ENCODE measurements around the gene CROCC2. TPM values are rescaled to one million over a fixed set of nuclear protein-coding genes. Genes with fewer than 3 reads are reported as not detected.

Gene CROCC2
- total and polyA plus RNA-seq, 11 donors, result not detected

DNA sequence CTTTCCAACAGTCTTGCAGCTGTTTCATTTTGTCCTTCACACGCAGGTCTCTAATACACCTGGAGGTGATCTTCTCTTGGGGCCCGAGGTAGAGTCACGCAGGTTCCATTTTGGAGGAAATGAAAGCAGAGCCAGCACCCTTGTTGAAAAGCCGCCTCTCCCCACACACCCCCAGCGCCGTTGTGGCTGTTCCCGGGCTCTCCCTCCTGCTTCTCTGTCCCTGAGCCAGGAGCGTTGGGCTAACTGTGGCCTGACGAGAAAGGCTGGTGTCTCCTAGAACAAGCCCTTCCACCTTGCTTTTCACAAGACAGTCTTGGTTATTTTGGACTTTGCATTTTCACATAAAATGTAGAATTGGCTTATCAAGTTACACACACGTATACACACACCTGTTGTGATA is 108.6 kb downstream of the CROCC2 start:
- peaks cover 0 to 6% (median 0%) of the 10 kb centered on the region in 9 donors for H3K36me3 ChIP-seq
- H3K27ac ChIP-seq, result no peak overlapping the region
- DNase-seq (peak in 1 of 5 donors; percentile 14), ATAC-seq (no peak)
- H3K4me3 ChIP-seq, result no peak overlapping the region
- intact Hi-C loops (cut with DNase I), result no loop called here
- WGBS, 4 donors, result 88 to 90% (median 90%) methylated on average over 9 to 10 of the region's 10 CpGs
- no peaks in the 10 kb centered on the region for H3K27me3 ChIP-seq
- no peak for TF ChIP-seq POLR2A (IDR thresholded peaks at IDR 0.05)
- TF ChIP-seq, protein P1, sequence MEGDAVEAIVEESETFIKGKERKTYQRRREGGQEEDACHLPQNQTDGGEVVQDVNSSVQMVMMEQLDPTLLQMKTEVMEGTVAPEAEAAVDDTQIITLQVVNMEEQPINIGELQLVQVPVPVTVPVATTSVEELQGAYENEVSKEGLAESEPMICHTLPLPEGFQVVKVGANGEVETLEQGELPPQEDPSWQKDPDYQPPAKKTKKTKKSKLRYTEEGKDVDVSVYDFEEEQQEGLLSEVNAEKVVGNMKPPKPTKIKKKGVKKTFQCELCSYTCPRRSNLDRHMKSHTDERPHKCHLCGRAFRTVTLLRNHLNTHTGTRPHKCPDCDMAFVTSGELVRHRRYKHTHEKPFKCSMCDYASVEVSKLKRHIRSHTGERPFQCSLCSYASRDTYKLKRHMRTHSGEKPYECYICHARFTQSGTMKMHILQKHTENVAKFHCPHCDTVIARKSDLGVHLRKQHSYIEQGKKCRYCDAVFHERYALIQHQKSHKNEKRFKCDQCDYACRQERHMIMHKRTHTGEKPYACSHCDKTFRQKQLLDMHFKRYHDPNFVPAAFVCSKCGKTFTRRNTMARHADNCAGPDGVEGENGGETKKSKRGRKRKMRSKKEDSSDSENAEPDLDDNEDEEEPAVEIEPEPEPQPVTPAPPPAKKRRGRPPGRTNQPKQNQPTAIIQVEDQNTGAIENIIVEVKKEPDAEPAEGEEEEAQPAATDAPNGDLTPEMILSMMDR (IDR thresholded peaks at IDR 0.05), result no peak
- H3K4me1 ChIP-seq, result peaks cover 0 to 11% (median 9%) of the 10 kb centered on the region in 12 donors
- no peaks in the 10 kb centered on the region for H3K9me3 ChIP-seq

DNA sequence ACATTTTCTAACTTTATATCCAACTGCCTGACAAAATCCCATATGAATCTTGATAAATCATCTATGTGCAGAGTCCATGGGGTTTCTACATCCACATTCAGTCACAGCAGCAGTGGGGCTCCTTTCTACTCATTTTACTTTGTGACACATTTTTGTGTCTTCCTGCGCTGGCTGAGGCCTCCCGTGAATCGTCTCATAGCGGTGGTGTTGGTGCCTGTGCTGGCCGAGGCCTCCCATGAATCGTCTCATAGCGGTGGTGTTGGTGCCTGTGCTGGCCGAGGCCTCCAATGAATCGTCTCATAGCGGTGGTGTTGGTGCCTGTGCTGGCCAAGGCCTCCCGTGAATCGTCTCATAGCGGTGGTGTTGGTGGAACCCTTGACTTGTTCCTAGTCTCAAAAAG is 109.3 kb downstream of the CROCC2 start:
- WGBS, 4 donors, result 93 to 95% (median 94%) methylated on average over 13 of the region's 13 CpGs
- no peak for ATAC-seq

DNA sequence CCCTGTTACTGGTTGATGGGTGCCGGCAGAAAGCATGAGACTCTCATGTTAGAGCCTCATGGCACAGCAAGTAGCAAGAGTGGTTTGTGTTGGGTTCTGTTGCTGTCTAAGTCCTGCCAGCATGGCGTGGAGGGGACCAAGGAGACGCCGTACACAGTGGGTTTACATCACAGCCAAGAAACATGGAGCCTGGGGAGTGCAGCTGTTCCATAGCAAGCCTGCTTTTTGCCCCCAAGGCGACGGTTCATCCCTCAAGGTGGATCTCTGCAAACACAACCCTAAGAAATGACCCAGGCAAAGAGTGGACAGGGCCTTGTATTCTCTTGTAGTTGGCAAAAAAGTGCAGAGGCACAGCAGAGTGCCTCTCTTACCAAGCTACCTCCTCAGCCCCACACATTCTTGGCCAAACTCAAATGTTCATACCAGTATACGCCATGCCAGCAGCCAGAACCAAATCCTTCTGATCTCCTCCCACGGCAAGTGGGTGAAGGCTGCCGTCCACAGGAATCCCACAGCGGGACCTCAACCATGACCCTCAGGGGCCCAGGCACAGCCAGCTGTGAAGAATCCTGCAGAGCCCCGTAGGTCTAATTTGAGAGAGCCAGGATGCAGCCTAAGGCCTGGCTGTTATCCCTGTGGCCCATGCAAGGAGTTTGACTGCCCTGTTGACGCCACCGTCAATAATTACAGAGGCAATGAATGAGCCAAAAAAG is 111.2 kb downstream of the CROCC2 start:
- DNase-seq (peak in 1 of 5 donors; percentile 11), ATAC-seq (no peak)
- Histone ChIP-seq H3K4me1 (no peaks in the 10 kb centered on the region), H3K4me3 (no peak overlapping the region), H3K27me3 (no peaks in the 10 kb centered on the region), H3K36me3 (peaks cover 0 to 6% (median 0%) of the 10 kb centered on the region in 9 donors), H3K9me3 (peaks cover 0 to 15% (median 0%) of the 10 kb centered on the region in 12 donors), H3K27ac (no peak overlapping the region)
- TF ChIP-seq POLR2A (IDR thresholded peaks at IDR 0.05), result no peak
- TF ChIP-seq, protein P1 (IDR thresholded peaks at IDR 0.05), result no peak
- intact Hi-C loops (cut with DNase I), result no loop called here
- WGBS, 4 donors, result 85 to 94% (median 91%) methylated on average over 13 of the region's 13 CpGs

More for the DNA sequence above, 109.3 kb downstream of the CROCC2 start:
- peaks cover 0 to 4% (median 3%) of the 10 kb centered on the region in 12 donors for H3K4me1 ChIP-seq
- H3K36me3 ChIP-seq, result peaks cover 0 to 6% (median 0%) of the 10 kb centered on the region in 9 donors
- no peak overlapping the region for H3K27ac ChIP-seq
- DNase-seq, result peak in 1 of 5 donors; percentile 4
- H3K9me3 ChIP-seq, result no peaks in the 10 kb centered on the region
- H3K27me3 ChIP-seq, result no peaks in the 10 kb centered on the region
- intact Hi-C loops (cut with DNase I), result no loop called here
- TF ChIP-seq, protein P1 (IDR thresholded peaks at IDR 0.05), result no peak
- no peak for TF ChIP-seq POLR2A (IDR thresholded peaks at IDR 0.05)
- no peak overlapping the region for H3K4me3 ChIP-seq

DNA sequence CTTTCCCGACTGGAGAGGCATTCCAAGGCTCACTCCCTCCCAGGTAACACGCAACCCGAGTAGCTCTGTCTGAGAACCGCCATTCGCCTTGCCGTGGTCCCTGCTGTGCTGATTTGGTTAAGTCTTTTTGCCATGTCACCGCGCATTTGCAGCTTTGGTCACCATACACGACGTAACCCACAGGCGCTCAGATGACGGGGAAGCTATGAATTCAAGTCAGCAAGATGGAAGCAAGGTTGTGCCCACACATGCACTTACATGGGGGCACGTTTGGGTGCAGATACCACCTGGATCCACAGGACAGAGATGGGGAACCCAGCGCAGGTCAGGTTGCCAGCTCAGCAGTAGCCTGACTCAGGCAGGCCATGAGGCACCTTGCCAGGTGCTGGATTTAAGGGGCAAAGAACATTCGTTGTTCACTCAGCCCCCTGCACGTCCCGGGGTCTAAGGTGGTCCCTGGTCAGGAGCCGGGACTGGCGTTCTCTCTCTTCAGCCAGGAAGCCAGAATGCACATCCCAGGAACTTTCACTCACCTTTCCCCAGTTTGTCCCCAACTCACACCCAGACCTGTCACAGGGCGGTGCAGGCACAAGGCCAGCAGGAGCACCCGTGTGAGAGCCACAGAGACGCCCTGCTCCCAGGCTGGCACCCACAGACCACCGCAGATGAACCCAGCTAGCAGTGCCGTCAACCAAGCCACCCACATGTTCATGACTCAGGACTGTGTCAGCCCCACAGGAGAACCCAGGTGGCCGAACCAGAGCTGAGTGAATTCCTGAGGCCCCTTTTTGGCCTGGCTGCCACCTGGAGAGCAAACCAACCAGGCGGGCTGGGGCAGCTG is 112.1 kb downstream of the CROCC2 start:
- no peak for ATAC-seq
- WGBS, 4 donors, result 88 to 93% (median 91%) methylated on average over 26 of the region's 26 CpGs
- no peak overlapping the region for H3K27ac ChIP-seq

More for the DNA sequence above, 112.1 kb downstream of the CROCC2 start:
- DNase-seq, result peak in 1 of 5 donors; percentile 13
- peaks cover 0 to 20% (median 0%) of the 10 kb centered on the region in 12 donors for H3K9me3 ChIP-seq
- no peaks in the 10 kb centered on the region for H3K4me1 ChIP-seq
- H3K4me3 ChIP-seq, result no peak overlapping the region
- no peak for TF ChIP-seq POLR2A (IDR thresholded peaks at IDR 0.05)
- TF ChIP-seq, protein P1 (IDR thresholded peaks at IDR 0.05), result no peak
- intact Hi-C loops (cut with DNase I), result no loop called here
- no peaks in the 10 kb centered on the region for H3K27me3 ChIP-seq
- H3K36me3 ChIP-seq, result peaks cover 0 to 6% (median 0%) of the 10 kb centered on the region in 9 donors

Data from heart left ventricle (tissue), 16 donors.